Left lobe of liver (tissue), 2 donors: ENCODE results near the gene GPC1. TPM values are rescaled to one million over a fixed set of nuclear protein-coding genes. Genes with fewer than 3 reads are reported as not detected.

ENCODE experiments used
- ATAC-seq: fragments of 200-7000 bp; cut with Tn5 transposase; one replicate; pipeline ENCODE4 v1.9.1; 2020; ENCODE audit warnings: mild to moderate bottlenecking, moderate library complexity
- DNase-seq: peaks from one replicate; pipeline ENCODE4 v3.0.0-alpha.2; 2020; ENCODE audit warnings: low spot score
- total RNA-seq: library from RNA; stranded (reverse); gene quantifications from one replicate; pipeline ENCODE4 v1.2.1, GENCODE V29; 2021
- donor health status: DM: no; HTN: no; CAD: no; lungs with moderate emphysema.
- donor health status: DM: no; HTN: yes; CAD: no.

The GPC1 gene
- total RNA-seq, 1 donor from 2014 or later: 29.4 TPM

DNA sequence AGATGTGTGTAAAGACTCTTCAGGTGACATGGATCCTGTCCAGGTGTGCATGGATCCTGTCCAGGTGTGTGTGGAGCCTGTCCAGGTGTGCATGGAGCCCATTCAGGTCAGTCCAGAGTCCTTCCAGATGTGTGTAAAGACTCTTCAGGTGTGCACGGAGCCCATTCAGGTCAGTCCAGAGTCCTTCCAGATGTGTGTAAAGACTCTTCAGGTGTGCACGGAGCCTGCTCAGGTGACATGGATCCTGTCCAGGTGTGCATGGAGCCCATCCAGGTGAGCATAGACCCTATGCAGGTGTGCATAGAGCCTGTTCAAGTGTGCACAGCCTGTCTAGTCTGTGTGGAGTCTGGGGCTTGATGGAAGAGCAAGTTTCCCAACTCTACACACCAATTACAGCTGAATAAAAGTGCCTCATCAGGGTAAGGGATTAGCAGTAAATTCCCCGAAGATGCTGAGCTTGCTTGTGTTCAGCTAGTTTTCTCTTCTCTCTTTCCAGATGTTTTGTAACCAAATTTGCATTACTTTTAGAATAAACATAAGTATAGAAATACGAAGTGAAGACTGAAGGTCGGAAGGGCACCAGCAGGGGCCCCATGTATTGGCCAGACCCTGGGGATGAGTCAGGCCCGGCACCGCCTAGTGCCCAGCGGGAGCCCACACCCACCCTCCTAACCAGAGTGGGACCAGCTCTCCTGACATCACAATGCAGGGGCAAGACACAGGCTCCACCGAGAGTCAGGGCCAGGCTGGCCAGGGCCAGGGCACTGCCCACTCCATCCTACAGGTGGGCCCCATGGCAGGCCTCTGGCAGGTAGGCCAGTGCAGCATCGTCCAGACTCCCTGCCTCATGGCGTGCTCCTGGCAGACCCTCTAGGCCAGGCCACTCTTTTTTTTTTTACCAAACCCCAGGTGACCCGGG, 38.6 kb upstream of the GPC1 start:
- DNase-seq (peak; percentile 43), ATAC-seq (no peak)

DNA sequence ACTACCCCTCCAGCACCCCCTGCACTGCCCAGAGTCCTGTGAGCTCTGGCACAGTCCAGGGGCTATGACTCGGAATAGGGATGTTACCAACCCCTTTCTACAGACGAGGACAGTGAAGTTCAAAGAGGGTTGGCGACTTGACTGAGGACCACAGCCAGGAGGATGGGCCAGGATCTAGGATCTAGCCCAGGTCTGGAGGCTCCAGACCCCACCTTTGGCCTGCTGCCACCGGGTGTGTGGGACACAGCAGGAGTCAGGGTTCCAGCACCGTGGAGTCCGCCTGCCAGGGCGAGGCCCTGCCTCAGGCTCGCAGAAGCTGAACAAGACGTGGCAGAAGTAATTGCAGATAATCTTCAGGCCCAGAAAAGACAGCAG, 37.9 kb upstream of the GPC1 start:
- ATAC-seq (no peak), DNase-seq (peak; percentile 41)

DNA sequence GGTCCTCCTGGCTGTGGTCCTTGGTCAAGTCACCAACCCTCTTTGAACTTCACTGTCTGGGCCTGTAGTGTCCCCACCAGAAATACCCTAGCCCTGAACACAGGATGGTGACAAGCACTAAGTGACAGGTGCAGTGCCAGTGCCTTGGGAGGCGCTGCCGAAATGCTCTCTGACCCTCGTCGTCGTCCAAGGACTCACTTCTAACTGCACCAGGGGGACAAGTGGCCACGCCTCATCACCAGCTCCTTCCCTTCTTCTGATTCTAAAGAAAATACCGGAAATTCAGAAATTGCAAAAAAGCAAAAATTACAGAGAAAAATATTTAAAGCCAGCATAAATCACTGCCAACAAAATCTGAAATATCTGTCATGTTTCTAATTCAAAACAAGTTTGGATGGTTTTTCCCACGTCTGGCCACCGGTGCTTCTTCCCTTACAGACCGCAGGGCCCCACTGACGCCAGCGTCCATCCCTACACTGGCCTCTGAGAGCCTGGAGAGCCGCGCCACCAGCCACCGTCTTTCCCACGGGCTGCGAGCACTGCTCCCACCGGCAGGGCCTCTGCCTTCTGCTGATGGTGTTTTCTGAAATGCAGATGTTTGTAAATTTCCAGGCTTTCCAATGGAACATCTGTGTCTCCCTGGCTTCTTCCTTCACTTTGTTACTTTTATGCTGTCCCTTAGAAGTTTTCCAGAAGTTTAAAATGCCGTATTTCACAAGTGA, 37.4 kb upstream of the GPC1 start:
- ATAC-seq: no peak
- DNase-seq: peak; percentile 23

DNA sequence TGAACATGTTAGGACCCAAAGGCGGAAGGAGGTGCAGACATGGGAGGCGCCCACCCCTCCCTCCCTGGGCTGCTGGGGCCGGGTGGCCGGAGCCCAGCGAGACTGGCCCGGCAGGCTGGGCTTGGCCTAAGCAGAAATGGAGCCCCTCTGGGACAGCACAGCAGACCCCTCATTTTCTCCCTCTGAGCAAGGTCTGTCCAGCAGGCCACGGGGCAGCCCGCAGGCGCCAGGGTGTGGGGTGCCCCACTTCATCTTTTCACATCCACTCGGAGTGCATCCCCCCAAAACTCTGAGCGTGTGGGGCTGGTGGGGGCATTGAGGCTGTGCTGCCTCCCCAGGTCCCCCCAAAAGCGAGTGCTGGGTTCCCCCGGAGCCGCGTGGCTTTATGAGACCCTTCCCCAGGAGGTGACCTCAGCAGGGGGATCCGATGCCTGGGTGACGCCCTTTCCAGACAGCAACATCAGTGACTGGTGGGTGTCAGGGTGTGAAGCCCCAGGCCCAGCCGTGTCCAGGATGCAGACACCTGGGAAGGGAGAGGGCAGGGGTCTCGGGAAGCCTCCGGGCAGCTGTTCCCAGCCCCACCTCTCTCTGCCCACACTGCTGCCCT, 36.7 kb upstream of the GPC1 start:
- no peak for ATAC-seq
- peak; percentile 27 for DNase-seq

DNA sequence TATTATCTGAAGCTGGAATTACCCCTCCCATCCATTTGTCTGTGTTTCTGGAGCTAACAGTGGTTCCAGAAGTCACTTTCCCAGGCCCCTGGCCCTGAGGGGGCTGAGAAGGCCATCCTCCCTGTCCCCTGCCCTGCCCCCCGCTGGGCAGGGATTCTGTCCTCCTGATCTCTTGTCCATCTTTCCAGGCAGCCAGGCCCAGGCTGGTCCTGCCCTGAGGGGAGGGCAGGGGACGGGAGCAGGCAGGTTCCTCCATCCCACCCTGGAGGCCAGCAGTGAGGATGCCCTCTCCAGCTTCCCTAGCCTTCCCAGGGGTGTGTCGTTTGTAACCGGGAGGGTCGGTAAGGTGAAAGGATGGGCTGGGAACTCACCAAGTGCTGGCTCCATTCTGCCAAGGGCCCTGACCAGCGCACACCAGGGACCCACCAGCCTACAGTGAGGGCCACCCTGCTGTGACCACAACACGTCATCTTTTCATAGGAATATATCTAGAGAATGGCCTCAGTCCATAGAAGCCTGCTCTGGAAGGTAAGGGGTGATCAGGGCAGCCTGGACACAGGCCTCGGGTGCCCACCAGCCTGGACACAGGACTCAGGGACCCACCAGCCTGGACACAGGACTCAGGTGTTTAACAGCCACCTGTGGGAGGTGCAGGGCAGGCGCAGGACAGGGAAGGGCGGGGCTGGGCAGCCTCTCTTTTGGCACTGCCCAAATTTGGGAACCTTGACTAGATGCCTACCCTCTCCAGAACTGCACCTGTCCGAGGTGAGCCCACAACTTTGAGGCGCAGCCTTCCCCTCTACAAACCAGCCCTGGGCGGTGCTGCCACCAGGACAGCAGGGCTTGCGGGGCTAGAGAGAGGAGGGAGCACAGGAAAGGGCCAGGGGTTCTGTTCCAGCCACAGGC, 35.8 kb upstream of the GPC1 start:
- peak; percentile 38 for DNase-seq
- ATAC-seq: no peak

DNA sequence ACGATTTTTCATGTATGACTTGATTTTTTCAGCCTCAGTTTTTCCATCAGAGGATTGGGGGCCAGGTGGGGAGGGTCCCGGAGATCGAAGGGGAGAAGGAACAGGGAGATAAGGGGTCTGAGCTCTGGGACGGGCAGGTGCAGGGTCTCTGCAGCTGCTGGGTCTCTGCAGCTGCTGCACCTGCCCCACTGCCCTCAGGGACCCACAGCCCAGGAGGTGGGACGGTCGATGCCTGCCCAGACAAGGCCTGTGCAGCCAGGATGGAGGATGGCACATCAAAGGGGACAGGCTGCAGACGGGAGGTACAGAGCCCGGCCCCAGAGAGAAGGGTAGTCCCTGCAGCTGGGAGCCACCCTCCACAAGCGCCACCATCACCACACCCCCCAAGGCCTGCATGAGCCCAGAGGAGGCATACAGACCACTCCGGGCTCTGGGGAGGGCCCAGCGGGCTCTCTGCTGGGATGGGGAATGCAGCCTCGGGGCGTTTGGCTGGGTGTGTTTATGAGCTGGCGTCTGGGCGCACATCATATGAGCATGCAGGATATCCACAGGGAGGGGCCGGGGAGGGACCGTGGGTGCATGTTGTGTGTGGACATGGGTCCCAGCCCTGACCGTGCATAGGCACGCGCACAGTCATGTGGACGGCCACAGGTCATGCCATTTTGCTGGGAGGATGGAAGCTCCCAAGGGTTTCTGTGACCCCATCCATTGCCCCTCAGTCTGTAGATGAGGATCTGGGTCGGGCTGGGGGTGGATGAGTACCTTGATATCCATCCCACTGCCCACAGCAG, 34.9 kb upstream of the GPC1 start:
- ATAC-seq (no peak), DNase-seq (peak; percentile 42)

DNA sequence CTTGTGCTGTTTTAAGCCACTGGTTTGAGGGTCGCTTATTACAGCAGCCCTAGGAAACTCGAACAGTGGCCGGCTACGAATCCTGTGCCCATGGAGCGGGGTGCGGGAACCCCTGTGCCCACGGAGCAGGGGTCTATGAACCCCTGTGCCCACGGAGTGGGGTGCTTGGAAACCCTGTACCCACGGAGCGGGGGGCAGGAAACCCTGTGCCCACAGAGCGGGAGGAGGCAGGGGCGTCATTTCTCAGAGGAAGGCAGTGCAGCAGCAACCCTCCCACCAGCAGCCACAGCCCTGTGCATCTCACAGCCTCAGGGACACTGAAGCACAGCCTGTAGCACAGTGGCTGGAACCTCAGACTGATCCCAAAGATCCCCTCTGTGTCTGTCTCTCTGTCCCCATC, 34.2 kb upstream of the GPC1 start:
- ATAC-seq: no peak
- no peak for DNase-seq

DNA sequence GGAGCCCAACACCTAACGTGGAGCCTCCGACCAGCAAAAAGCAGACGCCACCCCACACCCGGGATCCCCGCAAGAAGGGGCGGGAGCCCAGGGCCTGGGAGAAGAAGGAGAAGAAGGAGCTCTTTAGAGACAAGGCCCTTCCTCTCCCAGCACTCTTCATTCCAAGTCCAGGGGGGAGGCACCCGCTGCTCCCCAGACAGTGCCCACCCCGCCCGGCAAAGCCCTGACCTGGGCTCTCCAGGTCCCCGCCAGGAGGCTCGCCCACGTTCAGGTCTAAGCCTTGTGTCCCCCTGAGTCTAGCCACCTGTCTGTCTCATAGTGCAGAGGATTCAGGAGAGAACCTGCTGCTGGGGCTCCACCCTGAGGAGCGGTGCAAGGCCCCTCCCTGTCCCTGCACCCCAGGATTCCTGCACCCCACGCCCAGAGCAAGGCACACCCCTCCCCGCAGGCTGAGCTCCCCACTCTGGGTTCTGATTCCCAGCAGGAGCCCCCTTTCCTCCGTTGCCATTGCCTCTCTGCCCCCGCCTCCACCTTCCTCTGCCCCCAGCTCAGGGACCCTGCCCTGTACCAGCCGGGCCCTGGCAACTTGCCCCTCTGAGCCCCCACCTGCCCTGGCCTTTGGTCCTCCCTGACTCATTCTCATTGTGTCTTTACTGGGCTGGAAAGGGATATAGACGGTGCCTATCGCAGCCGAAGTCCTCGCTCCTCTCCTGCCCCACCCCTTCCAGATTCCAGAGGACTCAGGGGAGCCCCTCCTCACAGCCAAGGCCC, 33.5 kb upstream of the GPC1 start:
- ATAC-seq (no peak), DNase-seq (peak; percentile 33)

DNA sequence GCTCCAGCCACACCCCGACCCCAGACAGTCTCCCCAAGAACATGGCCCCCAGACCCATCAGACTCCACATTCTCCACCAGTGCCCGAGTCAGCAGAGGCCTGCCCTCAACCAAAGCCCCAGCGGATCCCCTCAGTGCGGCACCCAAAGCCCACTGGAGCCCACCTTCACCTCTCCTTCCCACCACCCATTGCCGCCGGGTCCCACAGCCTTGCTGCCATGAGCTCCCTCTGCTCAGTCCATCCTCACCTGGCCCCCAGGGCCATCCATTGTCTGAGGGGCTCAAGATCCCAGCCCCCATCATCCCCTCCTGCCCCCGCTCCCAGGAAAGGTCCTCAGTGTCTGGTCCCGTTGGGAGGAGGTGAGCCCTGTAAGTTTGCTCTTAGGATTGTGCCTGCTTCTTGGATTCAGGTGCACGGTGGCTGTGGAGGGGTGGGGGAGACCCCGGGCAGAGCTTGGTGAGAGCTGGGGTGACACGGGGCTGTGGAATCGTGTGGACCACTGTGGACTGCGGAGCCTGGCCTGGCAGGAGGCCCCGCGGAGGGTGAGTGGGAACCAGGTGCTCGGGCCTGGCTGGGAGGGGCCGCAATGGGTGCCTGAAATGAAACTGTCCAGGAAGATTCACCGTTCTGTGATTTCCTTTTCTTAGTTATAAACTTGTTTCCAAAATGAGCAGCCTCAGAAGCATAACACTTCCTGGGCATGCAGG, 32.7 kb upstream of the GPC1 start:
- ATAC-seq (no peak), DNase-seq (peak; percentile 36)

DNA sequence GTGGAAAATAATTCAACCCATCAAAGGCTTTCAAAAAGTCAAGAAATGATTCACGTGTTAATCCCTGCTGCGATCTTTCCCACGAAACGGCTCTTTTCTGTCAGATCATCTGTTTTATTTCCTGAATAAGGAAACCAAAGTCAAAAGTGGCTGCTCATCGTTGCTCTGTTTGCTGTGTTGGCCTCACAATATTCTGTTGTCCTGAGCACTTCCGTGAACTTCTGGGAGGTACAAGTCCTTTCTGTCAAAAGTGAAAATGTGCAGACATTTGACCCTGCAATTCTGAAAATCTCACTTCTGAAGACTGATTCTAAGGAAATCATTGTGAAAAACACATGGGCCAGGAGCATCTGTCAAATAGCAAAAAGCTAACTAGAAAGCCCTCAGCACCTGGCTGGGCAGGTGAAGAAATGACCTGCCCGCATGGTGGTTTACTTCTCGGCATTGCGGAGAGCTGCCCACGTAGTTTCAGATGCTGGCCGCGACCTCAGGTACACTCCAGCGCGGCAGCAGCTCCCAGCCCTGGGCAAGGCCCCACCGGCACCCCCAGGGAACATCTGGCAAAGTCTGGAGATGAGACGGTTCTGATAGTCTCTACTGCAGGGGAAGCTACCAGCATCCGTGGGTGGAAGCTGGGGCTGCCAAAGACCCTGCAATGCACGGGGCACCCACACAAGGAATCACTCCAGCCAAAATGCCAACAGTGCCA, 31.9 kb upstream of the GPC1 start:
- ATAC-seq: no peak
- peak; percentile 30 for DNase-seq

DNA sequence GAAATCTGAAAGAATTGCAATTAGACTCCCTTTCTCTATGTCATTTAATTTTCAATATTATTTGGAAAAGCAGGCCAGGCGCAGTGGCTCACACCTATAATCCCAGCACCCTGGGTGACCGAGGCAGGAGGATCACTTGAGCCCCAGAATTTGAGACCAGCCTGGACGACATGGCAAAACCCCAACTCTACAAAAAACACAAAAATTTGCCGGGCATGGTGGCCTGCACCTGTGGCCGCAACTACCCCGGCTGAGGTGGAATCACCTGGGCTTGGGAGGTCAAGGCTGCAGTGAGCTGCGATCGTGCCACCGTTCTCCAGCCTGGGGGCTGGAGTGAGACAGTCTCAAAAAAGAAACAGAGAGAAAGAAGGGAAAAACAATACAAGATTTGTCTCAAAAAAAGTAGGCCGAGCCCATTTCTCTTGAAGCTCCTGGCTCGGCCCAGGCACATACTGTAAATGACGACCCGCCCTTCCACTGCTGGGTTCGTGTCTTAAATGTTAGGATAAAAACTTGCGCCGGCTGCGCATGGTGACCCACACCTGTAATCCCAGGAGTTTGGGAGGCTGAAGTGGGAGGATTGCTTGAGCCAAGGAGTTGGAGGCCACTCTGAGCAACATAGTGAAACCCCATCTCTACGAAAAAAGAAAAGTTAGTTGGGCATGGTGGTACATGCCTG, 31.1 kb upstream of the GPC1 start:
- no peak for ATAC-seq
- no peak for DNase-seq

DNA sequence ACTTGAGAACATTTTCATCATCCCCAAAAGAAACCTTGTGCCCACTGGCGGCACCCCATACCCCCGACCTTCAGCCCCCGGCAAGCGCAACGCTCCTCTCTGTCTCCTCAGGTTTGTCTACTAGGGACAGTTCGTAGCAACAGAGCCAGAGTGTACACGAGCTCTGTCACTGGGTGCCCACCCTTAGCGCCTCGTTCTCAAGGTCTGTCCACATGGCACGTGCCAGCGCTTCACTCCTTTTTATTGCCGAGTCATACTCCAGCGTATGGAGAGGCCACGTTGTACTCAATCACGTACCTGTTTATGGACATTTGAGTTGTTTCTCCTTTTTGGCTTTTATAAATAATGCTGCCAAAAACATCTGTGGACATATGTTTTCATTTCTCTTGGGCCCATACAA, 30.3 kb upstream of the GPC1 start:
- DNase-seq (peak; percentile 30), ATAC-seq (no peak)

DNA sequence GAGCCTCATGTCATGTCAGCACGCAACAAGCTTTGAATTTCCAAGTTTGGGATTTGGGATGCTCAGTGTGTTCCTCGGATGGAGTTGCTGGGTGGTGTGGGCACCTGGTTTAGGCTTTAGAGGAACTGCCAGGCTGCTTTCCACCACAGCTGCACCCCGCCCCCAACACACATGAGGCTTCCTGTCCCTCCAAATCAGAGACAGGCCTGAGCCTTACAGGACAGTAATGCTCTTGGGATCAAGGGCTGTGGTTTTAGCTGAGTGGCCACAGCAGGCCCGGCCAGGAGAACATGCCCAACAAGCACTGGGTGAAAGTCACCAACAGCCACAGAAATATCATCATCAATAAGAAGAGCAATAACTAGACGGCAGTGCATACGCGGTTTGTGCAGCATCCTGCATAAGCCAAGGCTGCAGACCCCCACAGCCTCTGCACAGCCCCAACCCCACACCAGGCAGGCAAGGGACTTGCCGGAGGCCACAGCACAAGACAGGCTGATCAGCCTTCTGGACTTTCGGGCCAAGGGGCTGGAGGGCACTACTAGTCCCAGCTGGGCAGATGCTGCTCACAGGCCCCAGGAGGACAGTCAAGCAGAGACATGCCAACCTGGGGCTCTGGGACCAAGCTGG, 29.7 kb upstream of the GPC1 start:
- no peak for ATAC-seq
- DNase-seq: peak; percentile 33

DNA sequence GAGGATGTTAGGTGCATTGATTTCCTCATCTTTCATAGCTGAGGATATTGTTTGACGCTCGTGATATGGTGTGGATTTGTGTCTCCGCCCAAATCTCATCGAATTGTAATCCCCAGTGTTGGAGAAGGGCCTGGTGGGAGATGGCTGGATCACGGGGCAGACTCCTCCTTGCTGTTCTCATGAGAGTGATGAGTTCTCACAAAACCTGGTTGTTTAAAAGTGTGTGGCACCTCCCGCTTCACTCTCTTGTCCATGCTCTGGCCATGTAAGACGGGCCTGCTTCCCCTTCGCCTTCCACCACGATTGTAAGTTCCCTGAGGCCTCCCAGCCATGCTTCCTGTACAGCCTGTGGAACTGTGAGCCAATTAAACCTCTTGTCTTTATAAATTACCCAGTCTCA, 28.4 kb upstream of the GPC1 start:
- DNase-seq (peak; percentile 15), ATAC-seq (no peak)

DNA sequence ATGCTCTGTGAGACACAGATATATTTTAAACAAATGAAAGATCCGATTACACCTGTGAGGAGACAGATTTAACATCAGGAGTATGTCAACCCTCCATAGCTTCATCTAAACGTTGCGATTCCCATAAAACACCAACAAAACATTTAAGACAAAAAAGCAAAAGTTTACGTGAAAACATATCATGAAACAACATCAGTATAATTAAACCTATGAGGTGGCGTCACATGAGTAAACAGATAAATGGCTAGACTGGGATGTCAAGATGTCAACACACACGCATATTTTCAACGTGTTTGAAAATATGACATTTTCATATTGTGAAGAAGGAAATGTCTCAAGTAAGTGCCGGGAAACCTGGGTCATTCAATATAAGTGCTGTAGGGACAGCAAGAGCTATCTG, 25.5 kb upstream of the GPC1 start:
- ATAC-seq (no peak), DNase-seq (no peak)

DNA sequence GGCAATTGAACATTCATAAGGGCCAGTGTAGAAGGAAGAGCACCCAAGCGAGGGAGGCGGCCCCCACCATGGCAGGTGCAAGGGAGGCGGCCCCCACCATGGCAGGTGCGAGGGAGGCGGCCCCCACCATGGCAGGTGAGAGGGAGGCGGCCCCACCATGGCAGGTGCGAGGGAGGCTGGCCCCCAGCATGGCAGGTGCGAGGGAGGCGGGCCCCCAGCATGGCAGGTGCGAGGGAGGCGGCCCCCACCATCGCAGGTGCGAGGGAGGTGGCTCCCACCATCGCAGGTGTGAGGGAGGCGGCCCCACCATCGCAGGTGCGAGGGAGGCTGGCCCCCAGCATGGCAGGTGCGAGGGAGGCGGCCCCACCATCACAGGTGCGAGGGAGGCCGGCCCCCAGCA, 24.7 kb upstream of the GPC1 start:
- ATAC-seq (no peak), DNase-seq (peak; percentile 22)
